NCI-H2081 (cell line): ENCODE measurements around the gene NOP14.

ENCODE experiments used
- DNase-seq, 2 experiments: peaks; one replicate each; lab custom pipeline; 2025; lab: John Stamatoyannopoulos, UW

NOP14 gene

DNA sequence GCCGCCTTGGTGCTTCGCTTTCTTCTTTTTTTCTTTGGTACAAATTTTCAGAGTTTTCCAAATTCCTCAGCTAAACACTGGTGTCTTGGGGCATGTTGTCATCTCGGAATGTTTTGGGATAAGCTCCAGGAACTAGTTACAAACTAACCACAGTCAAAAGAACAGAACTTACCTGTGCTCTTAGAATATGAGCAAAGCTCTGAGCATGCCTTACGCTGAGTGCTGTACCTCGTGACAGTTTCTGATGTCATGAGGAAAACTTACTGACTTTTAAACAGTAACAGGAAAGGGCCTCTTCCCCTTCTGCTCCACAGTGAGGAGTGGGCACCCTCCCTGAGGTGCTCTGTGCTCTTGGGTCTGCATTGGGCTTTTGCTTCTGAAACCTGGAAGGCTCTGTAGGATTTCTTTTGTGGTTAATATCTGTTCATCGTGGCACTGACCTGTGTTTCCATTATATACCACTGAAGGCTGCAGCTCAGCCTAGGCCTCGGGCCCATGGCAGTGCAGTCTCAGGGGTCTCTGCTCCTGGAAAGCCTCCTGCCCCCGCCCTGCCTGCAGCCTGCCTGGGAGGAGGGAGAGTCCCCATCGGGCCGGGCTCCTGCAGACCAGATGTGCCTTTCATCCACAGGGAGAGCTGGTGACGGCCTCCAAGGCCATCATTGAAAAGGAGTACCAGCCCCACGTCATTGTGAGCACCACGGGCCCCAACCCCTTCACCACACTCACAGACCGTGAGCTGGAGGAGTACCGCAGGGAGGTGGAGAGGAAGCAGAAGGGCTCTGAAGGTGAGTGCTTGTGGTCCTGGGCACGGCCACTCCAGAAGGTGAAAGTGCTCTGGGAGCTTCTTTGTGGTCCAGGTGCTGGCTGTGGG, 48.7 kb downstream of the NOP14 start:
- no peak for DNase-seq

GRCh38 chr4:2913168-2913567, 50.0 kb downstream of the NOP14 start:
- DNase-seq, result no peak

- DNase-seq, result no peak
These were observed 51.3 kb downstream of the NOP14 start for GRCh38 chr4:2911868-2912267.

DNA sequence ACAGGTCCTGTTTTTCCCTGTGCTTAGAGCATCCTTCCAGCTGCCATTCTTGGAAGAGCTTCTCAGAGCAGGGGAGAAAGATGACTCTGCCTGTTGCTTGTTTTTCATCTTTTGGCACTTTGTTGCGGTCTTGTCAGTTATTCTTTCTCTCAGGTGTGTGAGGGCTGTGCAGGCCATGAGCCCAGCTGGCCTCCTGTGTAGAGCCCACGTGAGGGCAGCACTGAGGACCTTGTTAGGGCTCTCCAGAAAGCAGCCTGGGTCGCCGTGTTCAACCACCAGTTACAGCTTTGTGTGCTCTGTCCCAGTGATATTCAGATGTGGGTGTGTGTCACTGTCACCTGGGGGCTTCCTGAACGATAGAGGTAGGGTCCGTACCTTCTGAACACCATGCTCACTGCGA, 52.8 kb downstream of the NOP14 start:
- DNase-seq, result no peak

DNA sequence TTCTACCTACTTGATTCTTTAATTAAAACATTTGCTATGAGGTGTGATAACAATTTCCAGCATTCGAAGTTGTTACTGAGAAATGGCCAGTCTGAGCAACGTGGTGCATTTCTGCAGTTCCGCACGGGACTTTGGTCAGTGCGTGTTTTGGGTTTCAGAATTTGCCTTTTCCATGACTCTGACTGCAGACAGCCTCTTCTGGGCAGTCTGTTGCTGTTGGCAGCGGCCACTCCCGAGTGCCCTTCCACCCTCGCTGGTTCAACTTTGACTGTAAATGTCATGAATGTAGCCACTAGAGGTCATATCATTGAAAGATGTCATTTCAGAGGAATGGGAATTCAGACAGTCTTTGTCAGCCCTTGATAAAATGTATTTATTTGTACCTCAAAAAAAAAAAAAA, 53.6 kb downstream of the NOP14 start:
- no peak for DNase-seq

GRCh38 chr4:2908686-2909085, 54.5 kb downstream of the NOP14 start:
- no peak for DNase-seq

GRCh38 chr4:2907706-2908293, 55.4 kb downstream of the NOP14 start:
- DNase-seq, result peak in 1 of 2 experiments; percentile 14

DNA sequence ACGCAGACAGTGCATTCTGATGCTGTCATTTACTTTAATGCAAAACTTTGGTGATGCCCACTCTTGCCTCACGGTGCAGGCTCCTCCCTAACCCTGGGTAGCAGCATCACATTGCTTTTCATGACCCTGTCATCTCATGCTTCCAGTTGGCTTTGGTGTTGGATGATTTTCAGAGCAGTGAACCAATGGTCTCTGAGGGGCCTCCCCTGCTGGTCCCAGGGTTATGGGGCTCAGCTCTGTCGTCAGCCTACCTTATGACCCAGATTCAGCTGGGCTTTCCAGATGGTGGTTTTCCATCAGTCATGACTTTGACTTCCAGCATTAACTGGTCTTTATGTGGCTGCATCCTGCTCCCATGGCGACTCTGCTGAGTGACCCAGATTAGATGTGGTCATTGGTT, 56.0 kb downstream of the NOP14 start:
- no peak for DNase-seq

- DNase-seq, result no peak
These were observed 57.0 kb downstream of the NOP14 start for GRCh38 chr4:2906218-2906617.

DNA sequence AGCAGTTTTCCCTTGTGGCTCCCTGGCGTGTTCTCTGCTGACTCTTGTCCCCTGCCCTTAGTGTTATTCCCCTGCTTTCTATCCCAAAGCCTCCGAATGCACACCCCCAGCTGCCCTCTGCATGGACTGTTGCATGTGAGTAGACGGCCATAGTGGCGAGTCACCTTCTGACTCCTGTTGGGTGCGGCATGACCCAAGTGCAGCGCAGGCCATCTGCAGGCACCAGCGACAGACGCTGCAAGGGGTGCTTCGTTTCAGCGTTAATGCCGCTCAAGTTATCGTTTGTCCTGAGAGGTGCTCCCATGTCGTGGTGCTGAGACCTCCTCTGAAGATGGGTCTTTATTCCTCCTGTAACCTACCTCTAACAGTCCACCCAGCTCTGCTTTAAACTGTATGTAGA, 57.7 kb downstream of the NOP14 start:
- no peak for DNase-seq

- peak in 1 of 2 experiments; percentile 38 for DNase-seq
These were observed 61.1 kb downstream of the NOP14 start for GRCh38 chr4:2902126-2902525.

DNA sequence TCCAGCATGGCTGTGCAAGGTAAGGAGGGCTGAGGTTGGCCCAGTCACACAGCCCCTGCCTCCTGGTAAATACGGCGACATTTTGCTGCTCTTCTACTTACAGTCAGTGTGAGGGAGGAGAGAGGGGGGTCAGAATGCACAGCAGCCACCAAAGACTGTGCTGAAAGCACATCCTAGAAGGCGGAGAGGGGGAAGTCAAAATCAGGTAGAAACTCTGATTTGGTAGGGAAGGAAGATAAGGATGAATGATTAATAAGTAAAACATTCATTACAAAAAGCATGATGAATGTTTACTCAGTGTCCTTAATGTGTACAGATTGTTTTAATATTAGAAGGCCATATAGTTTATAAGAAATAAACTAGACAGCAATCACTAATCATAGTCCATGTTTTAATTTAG, 62.0 kb downstream of the NOP14 start:
- no peak for DNase-seq

- DNase-seq, result no peak
These were observed 62.5 kb downstream of the NOP14 start for GRCh38 chr4:2900741-2901140.

DNA sequence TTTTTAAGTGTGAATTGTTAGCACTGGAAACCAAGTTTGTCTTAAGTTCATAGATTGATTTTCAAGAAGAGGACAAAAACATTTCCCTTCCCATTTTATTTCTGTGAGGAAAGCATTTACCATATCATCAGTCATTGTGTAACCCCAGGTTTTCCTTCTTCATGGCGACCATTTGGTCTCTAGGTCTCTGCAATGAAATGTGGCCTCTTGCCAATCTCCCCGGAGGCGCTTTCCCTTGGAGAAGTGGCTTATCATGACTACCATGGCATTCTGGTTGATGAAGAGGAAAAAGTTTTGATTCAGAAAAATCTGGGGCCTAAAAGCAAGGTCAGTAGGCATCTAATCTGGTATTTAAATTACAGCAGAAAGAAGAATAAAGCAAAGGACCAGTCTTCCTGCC, 65.2 kb downstream of the NOP14 start:
- no peak for DNase-seq

- DNase-seq, result no peak
These were observed 69.4 kb downstream of the NOP14 start for GRCh38 chr4:2893772-2894171.

DNA sequence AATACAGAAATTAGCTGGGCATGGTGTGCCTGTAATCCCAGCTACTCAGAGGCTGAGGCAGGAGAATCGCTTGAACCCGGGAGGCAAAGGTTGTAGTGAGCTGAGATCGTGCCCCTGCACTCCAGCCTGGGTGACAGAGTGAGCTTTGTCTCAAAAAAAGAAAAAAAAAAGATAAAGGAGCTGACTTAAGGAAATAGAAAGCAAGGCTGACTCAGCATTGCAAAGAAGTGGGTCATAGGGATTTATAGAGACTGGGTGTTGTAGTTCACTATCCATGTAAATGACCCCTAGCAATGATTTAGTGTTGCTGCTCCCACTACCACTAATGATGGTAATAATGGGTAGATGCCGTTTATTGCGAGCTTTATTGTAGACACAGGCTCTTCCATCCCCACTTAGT, 71.9 kb downstream of the NOP14 start:
- DNase-seq, result no peak

DNA sequence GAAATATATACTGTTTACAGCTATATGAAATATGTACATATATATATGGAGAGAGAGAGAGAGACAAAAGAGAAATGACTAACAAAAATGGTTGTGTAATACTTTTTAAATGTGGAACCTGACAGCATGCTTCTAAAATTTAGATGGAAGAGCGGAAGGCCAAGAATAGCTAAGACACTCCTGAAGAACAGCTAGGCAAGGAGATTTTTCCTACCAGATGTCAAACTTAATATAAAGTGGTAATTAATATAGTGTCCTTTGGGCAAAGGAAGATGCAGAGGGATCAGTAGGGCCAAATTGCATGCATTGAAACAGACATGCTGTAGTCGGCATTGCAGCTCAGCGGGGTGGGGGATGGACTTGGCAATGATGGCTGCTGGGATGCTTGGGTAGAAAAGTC, 74.3 kb downstream of the NOP14 start:
- no peak for DNase-seq
